Upper lobe of right lung (tissue), 1 donor: Measurements from ENCODE around the gene ADRA2C. TPM values are rescaled to one million over a fixed set of nuclear protein-coding genes. Genes with fewer than 3 reads are reported as not detected.

Experiments used
- ATAC-seq: fragments of 200-7000 bp; cut with Tn5 transposase; one replicate; pipeline ENCODE4 v1.9.1; 2020; ENCODE audit warnings: mild to moderate bottlenecking, moderate library complexity
- DNase-seq: peaks from one replicate; pipeline ENCODE4 v3.0.0-alpha.2; 2020
- H3K27ac ChIP-seq: fragments of 200-600 bp; one replicate; pipeline ENCODE4 v1.8.0; 2022
- H3K27me3 ChIP-seq: fragments of 200-600 bp; one replicate; pipeline ENCODE4 v1.8.0; 2022; ENCODE audit warnings: mild to moderate bottlenecking
- H3K36me3 ChIP-seq: fragments of 200-600 bp; one replicate; pipeline ENCODE4 v1.8.0; 2022
- H3K4me1 ChIP-seq: fragments of 200-600 bp; one replicate; pipeline ENCODE4 v1.8.0; 2022
- H3K4me3 ChIP-seq: fragments of 200-600 bp; one replicate; pipeline ENCODE4 v1.8.0; 2022; ENCODE audit warnings: mild to moderate bottlenecking
- H3K9me3 ChIP-seq: fragments of 200-600 bp; one replicate; pipeline ENCODE4 v1.8.0; 2022
- CTCF ChIP-seq: fragments of 200-600 bp; IDR thresholded peaks from one replicate; pipeline ENCODE4 v1.8.0; 2022; ENCODE audit warnings: antibody characterized with exemption
- intact Hi-C: fragments of 100-400 bp; cut with DNase I; formaldehyde crosslinking; loops from one replicate; pipeline ENCODE4 v1.11.0; 2022
- total RNA-seq: library from RNA; stranded (reverse); fragmentation: NEBNext Ultra II Directional; extraction: Animal tissue kit (Norgen Biotek cat#: 25700); gene quantifications from one replicate; pipeline ENCODE4 v1.2.1, GENCODE V29; 2021
- donor health status: DM: no; HTN: yes; CAD: no; lungs with severe emphysema.

Gene ADRA2C
- total RNA-seq, 1 donor from 2014 or later: 7.3 TPM

DNA sequence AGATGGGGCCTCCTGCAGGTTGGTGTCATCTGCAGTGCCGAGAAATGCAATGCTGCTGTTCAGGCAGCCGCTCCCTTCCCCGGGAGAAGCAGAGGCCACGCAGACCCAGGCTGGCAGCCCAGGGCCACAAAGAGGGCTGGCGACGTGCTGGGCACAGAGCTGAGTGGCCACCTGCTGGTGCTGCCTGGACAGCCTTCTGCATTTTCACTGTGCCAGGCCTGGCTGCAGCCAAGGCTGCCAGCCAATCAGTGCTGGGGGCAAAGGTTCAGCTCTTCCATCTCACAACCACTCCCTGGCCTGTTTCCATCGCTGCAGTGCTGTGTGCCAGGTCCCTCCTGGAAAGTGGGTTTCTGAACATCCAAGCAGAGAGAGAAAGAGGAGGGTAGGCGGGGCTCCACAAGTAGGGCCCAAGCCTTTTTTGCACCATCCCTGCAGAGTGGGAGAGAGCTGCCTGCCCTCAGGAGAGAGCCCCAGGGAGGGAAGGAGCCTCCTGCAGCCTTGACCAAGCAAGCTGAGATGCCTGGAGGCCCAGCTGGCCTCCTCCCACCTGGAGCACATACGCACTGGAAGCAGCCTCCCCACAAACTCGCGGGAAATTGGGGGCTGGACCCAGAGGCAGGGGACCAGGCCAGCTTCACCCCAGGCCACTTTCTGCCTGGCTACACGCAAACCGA lies 20.1 kb downstream of the ADRA2C start:
- intact Hi-C loops: no loop called here
- H3K9me3 ChIP-seq: no peaks in the 10 kb centered on the region
- H3K27ac ChIP-seq: no peak overlapping the region
- ATAC-seq (no peak), DNase-seq (no peak)
- no peak overlapping the region for H3K4me3 ChIP-seq
- no peaks in the 10 kb centered on the region for H3K4me1 ChIP-seq
- H3K36me3 ChIP-seq: no peaks in the 10 kb centered on the region
- H3K27me3 ChIP-seq: peaks cover 12% of the 10 kb centered on the region
- no peak for TF ChIP-seq CTCF

DNA sequence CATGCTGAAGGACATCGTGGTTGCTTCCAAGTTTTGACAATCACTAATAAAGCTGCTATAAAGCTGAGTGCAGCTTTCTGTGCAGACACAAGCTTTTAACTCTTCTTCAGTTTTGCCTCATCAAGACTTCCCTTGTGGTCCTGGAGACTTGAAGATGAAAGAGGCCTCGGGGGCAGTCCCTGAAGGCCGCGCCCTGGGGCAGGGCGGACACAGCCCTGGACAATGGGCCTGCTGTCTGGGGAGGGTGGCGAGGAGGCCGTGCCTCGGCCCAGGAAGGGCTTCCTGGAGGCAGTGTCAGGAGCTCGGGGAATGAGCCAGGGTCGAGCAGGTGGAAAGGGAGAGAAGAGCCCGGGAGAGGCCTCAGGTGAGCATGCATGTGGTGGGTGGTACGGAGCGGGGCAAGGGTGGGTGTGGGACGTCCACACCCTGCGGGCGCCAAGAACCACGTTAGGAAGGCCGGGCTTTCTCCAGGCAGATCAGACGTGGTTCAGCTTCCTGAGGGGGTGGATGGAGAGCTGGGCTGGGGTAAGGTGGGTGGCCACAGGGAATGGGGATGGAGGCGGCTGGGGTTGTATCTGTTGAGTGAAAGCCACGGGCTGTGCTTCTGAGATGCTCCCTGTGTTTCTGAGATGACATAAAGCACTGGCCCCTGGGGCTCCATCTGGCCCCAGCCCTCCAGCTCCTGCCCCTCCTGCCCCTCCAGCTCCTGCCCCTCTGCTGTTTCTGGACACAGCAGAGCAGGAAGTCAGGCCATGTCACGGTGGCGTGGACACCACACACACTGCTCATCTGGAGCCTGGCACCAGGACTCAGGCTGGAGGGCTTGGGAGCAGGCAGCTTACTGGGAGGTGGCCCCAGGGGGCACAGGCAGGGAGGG lies 21.5 kb downstream of the ADRA2C start:
- intact Hi-C loops: no loop called here
- Histone ChIP-seq H3K4me1 (no peaks in the 10 kb centered on the region), H3K27ac (no peak overlapping the region), H3K9me3 (no peaks in the 10 kb centered on the region), H3K4me3 (no peak overlapping the region), H3K36me3 (no peaks in the 10 kb centered on the region), H3K27me3 (peaks cover 16% of the 10 kb centered on the region)
- DNase-seq (no peak), ATAC-seq (no peak)
- TF ChIP-seq CTCF: no peak

GRCh38 chr4:3788366-3788660 lies 22.1 kb downstream of the ADRA2C start:
- Histone ChIP-seq H3K9me3 (no peaks in the 10 kb centered on the region), H3K4me1 (no peaks in the 10 kb centered on the region), H3K27ac (no peak overlapping the region), H3K27me3 (peaks cover 14% of the 10 kb centered on the region), H3K36me3 (no peaks in the 10 kb centered on the region), H3K4me3 (no peak overlapping the region)
- ATAC-seq (no peak), DNase-seq (no peak)
- intact Hi-C loops: no loop called here
- TF ChIP-seq CTCF: no peak

GRCh38 chr4:3789587-3789986 lies 23.4 kb downstream of the ADRA2C start:
- TF ChIP-seq CTCF: no peak
- H3K36me3 ChIP-seq: no peaks in the 10 kb centered on the region
- no peak overlapping the region for H3K27ac ChIP-seq
- H3K4me1 ChIP-seq: no peaks in the 10 kb centered on the region
- no peak for DNase-seq
- no peak for ATAC-seq
- H3K27me3 ChIP-seq: peaks cover 5% of the 10 kb centered on the region
- no peak overlapping the region for H3K4me3 ChIP-seq
- no peaks in the 10 kb centered on the region for H3K9me3 ChIP-seq
- intact Hi-C loops: no loop called here

GRCh38 chr4:3790006-3790561 lies 23.9 kb downstream of the ADRA2C start:
- Histone ChIP-seq H3K4me3 (no peak overlapping the region), H3K4me1 (no peaks in the 10 kb centered on the region), H3K9me3 (no peaks in the 10 kb centered on the region), H3K27ac (no peak overlapping the region), H3K27me3 (peaks cover 5% of the 10 kb centered on the region), H3K36me3 (no peaks in the 10 kb centered on the region)
- DNase-seq (no peak), ATAC-seq (no peak)
- TF ChIP-seq CTCF: no peak
- intact Hi-C loops: no loop called here
